Skin of body (tissue), 3 donors: ENCODE data around the gene FLT3. TPM values are rescaled to one million over a fixed set of nuclear protein-coding genes. Genes with fewer than 3 reads are reported as not detected.
A peak's percentile ranks its signal among the peaks of the same experiment; 100 is the strongest.

Experiments
- DNase-seq: peaks from one replicate; lab custom pipeline; 2025; lab: John Stamatoyannopoulos, UW
- small RNA-seq: library from RNA; depleted of rRNA; stranded (forward); fragments of <200 nt; gene quantifications from one replicate; pipeline ENCODE3, GENCODE V24; 2014; ENCODE audit warnings: low replicate concordance
- total RNA-seq: library from RNA; depleted of rRNA; stranded (reverse); fragments of >200 nt; gene quantifications from one replicate; pipeline ENCODE4 v1.2.3, GENCODE V29; 2014

FLT3 gene
- total RNA-seq, 1 donor from 2014 or later: 0.59 TPM

- no peak for DNase-seq
These were observed 138.1 kb downstream of the FLT3 start for GRCh38 chr13:27962128-27962841.

- DNase-seq: no peak
These were observed 138.9 kb downstream of the FLT3 start for GRCh38 chr13:27961227-27962085.

GRCh38 chr13:27960362-27961226, 139.8 kb downstream of the FLT3 start:
- DNase-seq: no peak

GRCh38 chr13:27959976-27960361, 140.4 kb downstream of the FLT3 start:
- DNase-seq: no peak

- no peak for DNase-seq
These were observed 143.6 kb downstream of the FLT3 start for GRCh38 chr13:27956576-27957300.

GRCh38 chr13:27955014-27955591, 145.3 kb downstream of the FLT3 start:
- DNase-seq: no peak

GRCh38 chr13:27954406-27954851, 145.9 kb downstream of the FLT3 start:
- DNase-seq: no peak

GRCh38 chr13:27953676-27954405, 146.5 kb downstream of the FLT3 start:
- peak; percentile 13 for DNase-seq

Small RNAs within 50 kb of the gene (small RNA-seq; reads per million reads assigned to genes)
- not detected for gene RN7SL272P

Other genes starting within 250 kb of the FLT3 start
- gene PDX1, start 180.6 kb downstream of the FLT3 start, total RNA-seq: 0.10 TPM
- gene CDX2, start 131.3 kb downstream of the FLT3 start, total RNA-seq: not detected
- gene URAD, start 111.9 kb downstream of the FLT3 start, total RNA-seq: not detected
- 42.6 TPM for gene PAN3, start 38.0 kb upstream of the FLT3 start, total RNA-seq